SK-N-MC (cell line): ENCODE data around the gene RARRES2.

ENCODE experiments used
- DNase-seq: peaks from one replicate; pipeline ENCODE4 v3.0.0-alpha.2; 2011; ENCODE audit warnings: low read depth, low spot score
- H3K27ac ChIP-seq: fragments of 200-600 bp; sonication (generic); 2 replicates; pipeline ENCODE4 v1.5.1; 2016; ENCODE audit warnings: mixed run types
- H3K36me3 ChIP-seq: fragments of 200-600 bp; sonication (generic); 2 replicates; pipeline ENCODE4 v1.6.1; 2017; ENCODE audit warnings: antibody characterized with exemption, low read length, mixed read lengths; ENCODE audit not compliant: insufficient read depth
- H3K4me3 ChIP-seq: fragments of 200-600 bp; sonication (generic); 2 replicates; pipeline ENCODE4 v1.5.1; 2016
- H3K9ac ChIP-seq: fragments of 200-600 bp; sonication (generic); 2 replicates; pipeline ENCODE4 v1.8.0; 2017; ENCODE audit warnings: mixed run types, mixed read lengths; ENCODE audit not compliant: insufficient read length
- H3K9me3 ChIP-seq: fragments of 200-600 bp; sonication (generic); 2 replicates; pipeline ENCODE4 v1.6.1; 2017; ENCODE audit warnings: low read depth, mild to moderate bottlenecking, antibody characterized with exemption, low read length, moderate library complexity, mixed read lengths
- EZH2 ChIP-seq: fragments of 200-600 bp; sonication (generic); IDR thresholded peaks from one replicate; pipeline ENCODE4 v1.6.1; 2017; ENCODE audit warnings: antibody characterized with exemption
- FOXP2 ChIP-seq: optimal IDR thresholded peaks from 2 replicates; pipeline ENCODE3; 2011; ENCODE audit warnings: mild to moderate bottlenecking, moderate library complexity; ENCODE audit not compliant: insufficient read depth; ENCODE audit errors: extremely low read length, control extremely low read depth
- POLR2AphosphoS5 ChIP-seq: IDR thresholded peaks from 2 replicates; pipeline ENCODE4 v1.6.1; 2012; ENCODE audit warnings: mild to moderate bottlenecking, low read depth, low read length, borderline replicate concordance

The RARRES2 gene

GRCh38 chr7:150346922-150347321 lies 5.5 kb upstream of the RARRES2 start:
- H3K4me3 ChIP-seq = no peak overlapping the region
- no peak for TF ChIP-seq POLR2AphosphoS5
- TF ChIP-seq FOXP2 = no peak
- TF ChIP-seq EZH2 = no peak
- no peak for DNase-seq
- H3K9ac ChIP-seq = no peak overlapping the region
- H3K36me3 ChIP-seq = no peaks in the 10 kb centered on the region
- H3K27ac ChIP-seq = no peak overlapping the region
- H3K9me3 ChIP-seq = no peaks in the 10 kb centered on the region; the same call in 1 of the 2 replicates

DNA sequence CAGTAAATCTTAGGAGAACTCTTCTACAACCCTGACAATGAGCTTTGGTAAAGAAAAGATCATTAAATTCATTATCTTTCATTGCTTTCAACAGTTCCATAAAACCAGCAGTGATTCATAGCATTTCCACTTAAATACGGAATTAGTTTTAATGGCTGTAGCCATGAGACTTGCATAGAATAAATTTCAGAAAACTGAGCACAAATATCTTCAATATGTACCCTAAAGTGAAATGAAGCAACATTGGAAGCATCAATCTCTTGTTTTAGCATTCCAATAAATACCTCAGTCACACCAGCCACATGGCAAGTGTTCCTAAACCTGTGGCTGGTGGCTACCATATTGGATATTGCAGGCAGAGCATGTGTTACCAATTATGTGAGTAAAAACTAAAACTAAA lies 3.6 kb upstream of the RARRES2 start:
- Histone ChIP-seq H3K9ac (no peak overlapping the region), H3K4me3 (no peak overlapping the region), H3K9me3 (no peaks in the 10 kb centered on the region; the same call in 1 of the 2 replicates), H3K27ac (no peak overlapping the region), H3K36me3 (no peaks in the 10 kb centered on the region)
- TF ChIP-seq EZH2 (no peak), POLR2AphosphoS5 (no peak), FOXP2 (no peak)
- DNase-seq = no peak

DNA sequence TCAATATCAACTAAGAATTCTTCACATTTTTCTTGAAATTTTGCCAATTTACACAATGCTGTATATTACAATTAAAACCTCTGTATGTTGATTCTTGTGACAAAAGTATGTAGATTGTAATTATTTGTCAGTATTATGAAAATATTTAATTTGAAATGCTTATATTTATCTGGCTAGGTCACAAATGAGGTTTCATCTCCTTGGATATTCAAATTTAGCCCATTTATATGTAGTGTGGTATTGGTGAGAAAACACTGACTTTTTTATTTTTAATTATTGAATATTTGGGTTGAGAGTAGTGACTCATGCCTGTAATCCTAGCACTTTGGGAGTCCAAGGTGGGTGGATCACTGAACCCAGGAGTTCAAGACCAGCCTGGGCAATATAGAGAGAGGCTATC lies 2.9 kb upstream of the RARRES2 start:
- no peak overlapping the region for H3K4me3 ChIP-seq
- no peaks in the 10 kb centered on the region; the same call in 1 of the 2 replicates for H3K9me3 ChIP-seq
- no peak overlapping the region for H3K9ac ChIP-seq
- DNase-seq = no peak
- H3K27ac ChIP-seq = no peak overlapping the region
- H3K36me3 ChIP-seq = no peaks in the 10 kb centered on the region
- no peak for TF ChIP-seq FOXP2
- no peak for TF ChIP-seq EZH2

DNA sequence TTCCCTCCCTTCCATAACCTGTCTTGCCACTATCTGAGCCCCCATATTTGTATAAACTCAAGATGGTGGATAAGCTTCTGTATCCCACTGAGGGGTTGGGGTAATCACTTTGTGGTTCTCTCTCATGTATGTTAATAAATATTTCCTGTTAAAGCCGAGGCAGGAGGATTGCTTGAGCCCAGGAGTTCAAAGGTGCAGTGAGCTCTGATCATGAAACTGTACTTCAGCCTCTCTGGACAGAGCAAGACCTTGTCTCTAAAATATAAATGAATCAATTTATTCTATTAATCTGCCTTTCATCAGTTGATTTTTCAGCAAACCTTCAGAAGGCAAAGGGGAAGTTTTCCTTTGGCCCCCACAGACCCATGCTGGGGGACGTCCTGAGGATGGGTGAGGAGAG lies 1.8 kb upstream of the RARRES2 start:
- no peaks in the 10 kb centered on the region; the same call in 1 of the 2 replicates for H3K9me3 ChIP-seq
- no peak for TF ChIP-seq EZH2
- TF ChIP-seq POLR2AphosphoS5 = no peak
- TF ChIP-seq FOXP2 = no peak

GRCh38 chr7:150342121-150342408 lies 636 bp upstream of the RARRES2 start:
- no peak overlapping the region for H3K4me3 ChIP-seq
- no peaks in the 10 kb centered on the region; the same call in 1 of the 2 replicates for H3K9me3 ChIP-seq
- H3K27ac ChIP-seq = no peak overlapping the region
- no peak overlapping the region for H3K9ac ChIP-seq
- no peaks in the 10 kb centered on the region for H3K36me3 ChIP-seq
- no peak for TF ChIP-seq EZH2
- no peak for DNase-seq

More for the DNA sequence above, 1.8 kb upstream of the RARRES2 start:
- Histone ChIP-seq H3K9ac (no peak overlapping the region), H3K4me3 (no peak overlapping the region), H3K27ac (no peak overlapping the region), H3K36me3 (no peaks in the 10 kb centered on the region)
- no peak for DNase-seq

DNA sequence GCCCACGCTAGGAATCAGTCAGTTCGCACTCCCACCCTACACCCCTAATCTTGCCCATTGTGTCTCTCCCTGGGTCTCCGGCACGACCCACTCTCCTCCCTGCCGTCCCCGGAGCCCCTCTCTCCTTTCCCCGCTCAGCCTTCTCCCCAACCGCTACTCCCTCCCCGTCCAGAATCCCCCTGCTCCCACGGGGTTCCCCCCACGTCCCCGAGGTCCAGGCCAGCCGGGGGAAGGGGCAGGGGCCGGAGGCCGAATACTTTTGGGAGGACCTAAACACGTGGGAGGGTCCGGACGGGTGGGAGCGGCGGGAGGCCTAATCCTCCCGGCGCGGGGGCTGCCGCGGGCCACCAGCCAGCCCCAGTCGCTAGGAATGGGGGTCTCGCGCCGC lies 560 bp downstream of the RARRES2 start:
- TF ChIP-seq EZH2 (no peak), POLR2AphosphoS5 (no peak), FOXP2 (no peak)
- H3K4me3 ChIP-seq = no peak overlapping the region
- H3K9ac ChIP-seq = no peak overlapping the region

DNA sequence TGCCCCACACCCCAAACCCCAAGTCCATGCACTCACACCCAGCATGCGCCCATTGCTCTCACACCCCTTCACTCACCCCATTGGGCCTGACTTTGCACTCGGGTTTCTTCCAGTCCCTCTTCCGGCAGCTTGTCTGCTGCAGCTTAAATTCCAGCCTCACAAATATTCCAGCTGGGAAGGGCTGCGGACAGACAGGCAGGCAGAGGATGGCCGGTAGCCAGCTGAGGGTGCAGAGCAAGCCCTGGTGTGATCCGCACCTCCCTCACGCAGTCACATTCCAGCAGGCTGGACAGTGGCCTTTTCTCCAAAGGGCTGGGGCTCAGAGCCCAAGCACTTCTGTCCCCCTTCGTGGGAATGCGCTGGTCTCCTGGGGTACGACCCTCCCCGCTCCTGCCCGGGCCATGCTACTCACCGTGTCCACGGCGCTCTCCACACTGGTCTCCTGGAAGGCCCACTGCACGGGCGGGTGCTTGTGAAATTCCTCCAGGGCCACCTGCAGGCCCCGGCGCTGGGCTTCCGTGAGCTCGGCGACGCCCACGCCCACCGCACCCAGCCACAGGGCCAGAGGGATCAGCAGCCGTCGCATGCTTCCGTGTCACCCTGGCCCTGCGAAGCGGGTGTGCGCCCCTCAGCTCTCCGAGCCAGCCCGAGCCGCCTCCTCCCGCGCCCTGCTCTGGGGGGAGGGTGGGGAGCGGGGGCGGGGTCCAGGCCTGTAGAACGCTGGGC lies 1.2 kb downstream of the RARRES2 start:
- Histone ChIP-seq H3K9ac (no peak overlapping the region), H3K9me3 (no peaks in the 10 kb centered on the region; the same call in 1 of the 2 replicates), H3K27ac (no peak overlapping the region), H3K36me3 (no peaks in the 10 kb centered on the region), H3K4me3 (no peak overlapping the region)
- DNase-seq = no peak
- no peak for TF ChIP-seq POLR2AphosphoS5
- no peak for TF ChIP-seq EZH2
- no peak for TF ChIP-seq FOXP2

More for the DNA sequence above, 560 bp downstream of the RARRES2 start:
- H3K27ac ChIP-seq = no peak overlapping the region
- no peak for DNase-seq
- H3K36me3 ChIP-seq = no peaks in the 10 kb centered on the region
- H3K9me3 ChIP-seq = no peaks in the 10 kb centered on the region; the same call in 1 of the 2 replicates

DNA sequence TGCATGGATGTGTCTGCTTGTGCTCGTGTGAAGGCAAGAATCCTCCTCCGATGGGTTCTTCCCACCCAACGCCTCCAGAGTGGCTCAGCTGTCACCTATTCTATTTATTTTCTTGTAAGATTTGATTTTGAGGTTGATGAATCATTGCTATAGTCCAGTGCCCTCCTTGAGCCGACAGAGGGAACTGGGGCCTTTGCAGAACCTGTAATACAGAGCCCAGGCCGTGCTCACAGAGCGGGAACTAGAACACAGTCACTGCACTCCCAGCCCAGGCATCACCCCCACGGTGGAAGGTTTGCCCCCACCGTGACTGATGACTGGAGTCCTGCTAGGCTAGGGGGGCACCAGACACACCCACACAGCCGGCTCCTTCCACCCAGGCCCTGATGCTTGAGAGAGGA lies 2.0 kb downstream of the RARRES2 start:
- Histone ChIP-seq H3K9ac (no peak overlapping the region), H3K36me3 (no peaks in the 10 kb centered on the region), H3K9me3 (no peaks in the 10 kb centered on the region; the same call in 1 of the 2 replicates), H3K4me3 (no peak overlapping the region), H3K27ac (no peak overlapping the region)
- DNase-seq = no peak
- TF ChIP-seq POLR2AphosphoS5 = no peak
- no peak for TF ChIP-seq EZH2
- TF ChIP-seq FOXP2 = no peak

- TF ChIP-seq POLR2AphosphoS5 = 0 out of 2 replicates have a peak, but pooled peaks have one; percentile 17
- no peak for TF ChIP-seq EZH2
- TF ChIP-seq FOXP2 = no peak
These were observed 3.1 kb downstream of the RARRES2 start for GRCh38 chr7:150338166-150338829.

More at GRCh38 chr7:150338166-150338829, 3.1 kb downstream of the RARRES2 start:
- H3K9me3 ChIP-seq = no peaks in the 10 kb centered on the region
- no peak overlapping the region for H3K27ac ChIP-seq
- H3K36me3 ChIP-seq = no peaks in the 10 kb centered on the region
- H3K9ac ChIP-seq = no peak overlapping the region
- H3K4me3 ChIP-seq = no peak overlapping the region
- no peak for DNase-seq
